Transverse colon (tissue), 4 donors: ENCODE results near the gene LRRC58. TPM values are rescaled to one million over a fixed set of nuclear protein-coding genes. Genes with fewer than 3 reads are reported as not detected.
"Not testable (repeated sequence)": the region's sequence is repeated elsewhere in the genome, so short reads cannot be mapped to it uniquely, and the experiment has no call there.

Experiments
- DNase-seq: peaks from one replicate; pipeline ENCODE4 v3.0.0-alpha.2; 2019
- H3K27ac ChIP-seq, 4 donors: fragments of 200-600 bp; sonication (generic); 2 replicates each; pipeline ENCODE4 v1.5.1; 2016 to 2018; ENCODE audit warnings: inconsistent platforms in 4 of 4
- H3K27me3 ChIP-seq: fragments of 200-600 bp; sonication (generic); 2 replicates; pipeline ENCODE4 v1.5.1; 2017; ENCODE audit warnings: inconsistent platforms
- H3K36me3 ChIP-seq, 4 donors: fragments of 200-600 bp; sonication (generic); 2 replicates each; pipeline ENCODE4 v1.5.1; 2017 to 2019; ENCODE audit warnings: inconsistent platforms in 4 of 4
- H3K4me1 ChIP-seq, 4 donors: fragments of 200-600 bp; sonication (generic); 2 replicates each; pipeline ENCODE4 v1.5.1; 2017 to 2020; ENCODE audit warnings: inconsistent platforms in 4 of 4
- H3K4me3 ChIP-seq, 4 donors: fragments of 200-600 bp; sonication (generic); 1 replicate in 1 of 4; 2 replicates in 3 of 4; pipeline versions ENCODE4 v1.5.1 to v1.6.1; 2017 to 2019; ENCODE audit warnings: inconsistent platforms in 4 of 4
- H3K9me3 ChIP-seq, 2 donors: fragments of 200-600 bp; sonication (generic); 2 replicates each; pipeline ENCODE4 v1.5.1; 2017 to 2019; ENCODE audit warnings: inconsistent platforms in 2 of 2
- EP300 ChIP-seq: sonication (generic); formaldehyde crosslinking; IDR thresholded peaks from one replicate; pipeline ENCODE4 v1.6.1; 2017; ENCODE audit warnings: antibody characterized with exemption, low read depth
- POLR2A ChIP-seq: fragments of 450-650 bp; IDR thresholded peaks from one replicate; pipeline ENCODE4 v1.6.1; 2016; ENCODE audit warnings: antibody characterized with exemption, mild to moderate bottlenecking, moderate library complexity
- POLR2AphosphoS5 ChIP-seq, 3 donors: sonication (generic); formaldehyde crosslinking; IDR thresholded peaks; one replicate each; pipeline ENCODE4 v1.6.1; 2016; ENCODE audit warnings: antibody characterized with exemption in 3 of 3
- WGBS, 2 donors: methylation state at CpG; one replicate each; pipeline ENCODE4 v1.1.5; 2018; ENCODE audit warnings: low coverage in 1 of 2; 5-methylcytosine and 5-hydroxymethylcytosine counted together
- in situ Hi-C, 4 donors: fragments of 200-750 bp; cut with MboI; loops; one replicate each; pipeline versions ENCODE4 v1.15.0 to v1.15.1; 2017; ENCODE audit warnings: low sequenced_read_pairs in 3 of 4, low pct_ligation_motif_present in 1 of 4, low pct_unique_long_range_greater_than_20kb in 1 of 4
- intact Hi-C: fragments of 100-400 bp; cut with DNase I; formaldehyde crosslinking; loops from one replicate; pipeline ENCODE4 v1.15.1; 2023; ENCODE audit warnings: low total_unique reads
- total RNA-seq, 4 donors: library from RNA; depleted of rRNA; stranded (reverse); fragments of >200 nt; gene quantifications; one replicate each; pipeline ENCODE4 v1.1.0, GENCODE V29; 2016
- TF ChIP-seq, protein P1 (sequence below), 5 experiments: fragments of 200-600 bp in 3 of 5; fragments of 450-650 bp in 2 of 5; sonication (generic) in 3 of 5; IDR thresholded peaks; 1 replicate in 2 of 5; 2 replicates in 3 of 5; pipeline ENCODE4 v1.5.1; 2016 to 2017; ENCODE audit warnings: antibody characterized with exemption in 5 of 5, inconsistent platforms in 3 of 5, mild to moderate bottlenecking in 2 of 5, moderate library complexity in 1 of 5

LRRC58 gene
- total RNA-seq, 4 donors from 2014 or later, result 7.9 to 23.2 (median 15.2) TPM

DNA sequence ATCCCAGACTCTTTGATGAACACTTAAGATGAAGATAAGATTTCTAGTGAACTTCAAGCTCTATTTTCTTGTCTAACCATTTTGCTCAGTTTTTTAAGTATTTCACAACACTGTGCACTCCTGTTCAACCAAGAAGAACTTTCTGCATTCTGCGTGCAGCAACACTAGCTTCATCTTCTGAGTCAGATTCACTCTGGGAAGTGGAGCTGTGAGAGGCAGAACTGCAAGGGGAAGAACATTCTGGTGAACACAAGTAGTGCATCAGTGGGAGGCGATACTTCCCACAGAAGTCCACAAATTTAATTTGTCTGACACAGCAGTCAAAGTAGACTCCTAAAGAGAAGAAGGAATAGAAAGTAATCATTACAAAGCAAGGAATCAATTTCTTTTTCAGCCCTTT is 18.1 kb downstream of the LRRC58 start:
- Histone ChIP-seq H3K27ac (no peak overlapping the region), H3K36me3 (peaks cover 0 to 32% (median 11%) of the 10 kb centered on the region in 4 donors), H3K4me1 (peaks cover 0 to under 1% (median 0%) of the 10 kb centered on the region in 4 donors), H3K27me3 (no peaks in the 10 kb centered on the region), H3K4me3 (no peak overlapping the region), H3K9me3 (no peaks in the 10 kb centered on the region)
- 58 to 92% methylated on average over 2 of the region's 2 CpGs for WGBS, 2 donors
- intact Hi-C loops, result no loop called here
- no peak for DNase-seq
- TF ChIP-seq, protein P1, sequence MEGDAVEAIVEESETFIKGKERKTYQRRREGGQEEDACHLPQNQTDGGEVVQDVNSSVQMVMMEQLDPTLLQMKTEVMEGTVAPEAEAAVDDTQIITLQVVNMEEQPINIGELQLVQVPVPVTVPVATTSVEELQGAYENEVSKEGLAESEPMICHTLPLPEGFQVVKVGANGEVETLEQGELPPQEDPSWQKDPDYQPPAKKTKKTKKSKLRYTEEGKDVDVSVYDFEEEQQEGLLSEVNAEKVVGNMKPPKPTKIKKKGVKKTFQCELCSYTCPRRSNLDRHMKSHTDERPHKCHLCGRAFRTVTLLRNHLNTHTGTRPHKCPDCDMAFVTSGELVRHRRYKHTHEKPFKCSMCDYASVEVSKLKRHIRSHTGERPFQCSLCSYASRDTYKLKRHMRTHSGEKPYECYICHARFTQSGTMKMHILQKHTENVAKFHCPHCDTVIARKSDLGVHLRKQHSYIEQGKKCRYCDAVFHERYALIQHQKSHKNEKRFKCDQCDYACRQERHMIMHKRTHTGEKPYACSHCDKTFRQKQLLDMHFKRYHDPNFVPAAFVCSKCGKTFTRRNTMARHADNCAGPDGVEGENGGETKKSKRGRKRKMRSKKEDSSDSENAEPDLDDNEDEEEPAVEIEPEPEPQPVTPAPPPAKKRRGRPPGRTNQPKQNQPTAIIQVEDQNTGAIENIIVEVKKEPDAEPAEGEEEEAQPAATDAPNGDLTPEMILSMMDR (IDR thresholded peaks at IDR 0.05), result no peak
- TF ChIP-seq POLR2AphosphoS5 (IDR thresholded peaks at IDR 0.05), result no peak
- TF ChIP-seq EP300, result no peak
- no peak for TF ChIP-seq POLR2A
- in situ Hi-C loops, result no loop called here

DNA sequence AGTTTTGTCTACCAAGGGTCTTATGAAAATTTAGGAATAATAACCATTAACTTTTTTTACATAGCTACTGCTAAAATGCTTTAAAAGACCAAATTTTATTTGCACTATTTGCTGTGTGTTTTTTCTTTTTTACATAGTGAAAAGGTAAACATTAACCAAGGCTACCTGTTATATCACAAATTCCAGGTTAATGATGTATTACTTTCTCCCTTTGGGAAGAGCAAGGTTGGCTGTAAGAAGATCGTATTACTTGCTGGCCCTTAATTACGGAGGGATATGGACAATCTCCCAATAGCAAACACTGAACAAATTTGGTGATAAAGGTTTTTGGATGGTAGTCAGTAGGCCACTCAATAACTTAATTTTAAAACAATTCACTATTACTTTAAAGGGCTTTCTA is 22.4 kb downstream of the LRRC58 start:
- in situ Hi-C loops (no loop called here), intact Hi-C loops (no loop called here)
- no peak for DNase-seq
- Histone ChIP-seq H3K27ac (no peak overlapping the region), H3K27me3 (no peaks in the 10 kb centered on the region), H3K36me3 (peaks cover 0 to 15% (median 5%) of the 10 kb centered on the region in 4 donors), H3K4me1 (no peaks in the 10 kb centered on the region), H3K4me3 (no peak overlapping the region), H3K9me3 (no peaks in the 10 kb centered on the region)
- TF ChIP-seq POLR2AphosphoS5 (IDR thresholded peaks at IDR 0.05) (no peak), EP300 (no peak), POLR2A (no peak)
- TF ChIP-seq, protein P1 (IDR thresholded peaks at IDR 0.05), result no peak
- WGBS, 2 donors, result 91 to 93% methylated on average over 2 of the region's 2 CpGs

DNA sequence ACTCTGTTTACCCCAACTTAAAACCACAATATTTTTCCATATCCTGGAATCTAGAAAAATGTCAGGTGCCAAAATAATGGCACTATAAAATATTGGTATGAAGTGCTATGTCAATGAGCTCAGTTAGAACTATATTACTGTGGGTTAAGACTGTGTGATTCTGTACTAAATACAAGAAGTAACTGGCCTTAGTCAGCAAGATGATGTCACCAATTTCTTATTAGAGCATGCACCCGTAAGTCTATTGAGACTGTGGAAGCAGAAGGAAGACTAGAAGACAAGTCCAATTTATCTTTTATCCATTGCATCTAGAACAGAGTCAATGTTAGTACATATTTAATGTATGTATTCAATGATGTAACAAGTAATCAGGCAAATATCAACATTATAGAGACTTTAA is 25.0 kb downstream of the LRRC58 start:
- H3K4me3 ChIP-seq, result no peak overlapping the region
- H3K27me3 ChIP-seq, result no peaks in the 10 kb centered on the region
- TF ChIP-seq POLR2A (no peak), POLR2AphosphoS5 (IDR thresholded peaks at IDR 0.05) (no peak), EP300 (no peak)
- TF ChIP-seq, protein P1 (IDR thresholded peaks at IDR 0.05), result no peak
- no peak for DNase-seq
- in situ Hi-C loops (no loop called here), intact Hi-C loops (no loop called here)
- 58 to 71% methylated on average over 1 of the region's 1 CpG for WGBS, 2 donors
- no peak overlapping the region for H3K27ac ChIP-seq
- peaks cover 0 to 5% (median 0%) of the 10 kb centered on the region in 4 donors for H3K36me3 ChIP-seq
- H3K9me3 ChIP-seq, result no peaks in the 10 kb centered on the region
- no peaks in the 10 kb centered on the region for H3K4me1 ChIP-seq

DNA sequence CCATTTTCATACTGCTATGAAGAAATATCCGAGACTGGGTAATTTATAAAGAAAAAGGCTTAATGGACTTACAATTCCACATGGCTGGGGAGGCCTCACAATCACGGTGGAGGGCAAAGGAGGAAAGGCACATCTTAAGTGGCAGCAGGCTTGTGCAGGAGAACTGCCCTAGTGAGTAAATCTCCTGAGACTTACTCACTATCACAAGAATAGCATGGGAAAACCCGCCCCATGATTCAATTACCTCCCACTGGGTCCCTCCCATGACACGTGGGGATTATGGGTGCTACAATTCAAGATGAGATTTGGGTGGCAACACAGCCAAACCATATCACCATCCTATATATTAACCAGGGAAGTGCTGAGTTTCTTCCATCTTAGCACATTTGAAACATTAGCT is 25.4 kb downstream of the LRRC58 start:
- H3K27ac ChIP-seq, H3K4me3 ChIP-seq, intact Hi-C loops, H3K27me3 ChIP-seq, H3K4me1 ChIP-seq, H3K9me3 ChIP-seq, DNase-seq, H3K36me3 ChIP-seq, in situ Hi-C loops: not testable (repeated sequence)
- WGBS, 2 donors, result 87 to 100% methylated on average over 1 to 4 of the region's 4 CpGs
